GM12878 (cell line): ENCODE results near the gene EPHA5. TPM values are rescaled to one million over a fixed set of nuclear protein-coding genes. Genes with fewer than 3 reads are reported as not detected.

Experiments used
- ATAC-seq: fragments of 200-7000 bp; cut with Tn5 transposase; 3 replicates; pipeline ENCODE4 v1.9.1; 2020; ENCODE audit warnings: mild to moderate bottlenecking, moderate library complexity
- BruUV-seq: library from RNA; stranded (reverse); fragments of 400-500 nt; replicated peaks from 2 replicates; lab custom pipeline; 2021; lab: Mats Ljungman, UMichigan
- CTCF ChIA-PET: fragments of 300-600 bp; sonication (Branson Sonifier 250); formaldehyde crosslinking; extraction: SDS; loops from one replicate; lab custom pipeline; 2021; ENCODE audit warnings: inconsistent platforms; lab: Yijun Ruan, JAX
- POLR2A ChIA-PET: fragments of 350-600 bp; formaldehyde crosslinking; extraction: SDS; loops from one replicate; lab custom pipeline; 2021; ENCODE audit warnings: inconsistent platforms; lab: Charles Lee
- RAD21 ChIA-PET: fragments of 300-600 bp; sonication (Branson Sonifier 250); formaldehyde crosslinking; loops from one replicate; lab custom pipeline; 2023; ENCODE audit warnings: antibody characterized with exemption; ENCODE audit not compliant: unreplicated experiment; lab: Charles Lee
- SMC1A ChIA-PET: fragments of 300-600 bp; sonication (Branson Sonifier 250); formaldehyde crosslinking; loops from one replicate; lab custom pipeline; 2023; ENCODE audit not compliant: unreplicated experiment, uncharacterized antibody; lab: Charles Lee
- DNase-seq: peaks from one replicate; pipeline ENCODE4 v3.0.0-alpha.2; 2011; ENCODE audit warnings: low read depth, low spot score
- FAIRE-seq: peaks from 3 replicates; lab custom pipeline; 2011; peaks lifted over from hg19 to GRCh38; lab: Jason Lieb, UNC
- H2AFZ ChIP-seq: 2 replicates; pipeline ENCODE4 v1.6.0; 2011; ENCODE audit warnings: low read depth, low read length, control low read depth; ENCODE audit not compliant: control insufficient read depth
- H3K27ac ChIP-seq: 2 replicates; pipeline ENCODE4 v1.5.1; 2011; ENCODE audit warnings: control low read depth; ENCODE audit not compliant: control insufficient read depth, insufficient read depth
- H3K27me3 ChIP-seq, 2 experiments: replicated peaks in 1 of 2; 2 replicates each; pipeline versions ENCODE4 v1.6.0 to v1.6.1; 2011; ENCODE audit warnings: low read length in 1 of 2; ENCODE audit not compliant: control insufficient read depth in 2 of 2, insufficient read depth in 2 of 2
- H3K36me3 ChIP-seq, 2 experiments: 2 replicates each; pipeline ENCODE4 v1.5.1; 2011; ENCODE audit warnings: low read length in 1 of 2; ENCODE audit not compliant: control insufficient read depth in 2 of 2, insufficient read depth in 2 of 2
- H3K4me1 ChIP-seq: 2 replicates; pipeline ENCODE4 v1.6.1; 2011; ENCODE audit warnings: mild to moderate bottlenecking, low read length, moderate library complexity, mixed read lengths; ENCODE audit not compliant: control insufficient read depth, insufficient read depth
- H3K4me2 ChIP-seq: 2 replicates; pipeline ENCODE4 v1.6.0; 2011; ENCODE audit warnings: control low read depth; ENCODE audit not compliant: control insufficient read depth, insufficient read depth
- H3K4me3 ChIP-seq: fragments of 200-600 bp; sonication (generic); 2 replicates; pipeline ENCODE4 v1.5.1; 2016
- H3K79me2 ChIP-seq: 2 replicates; pipeline ENCODE4 v1.6.0; 2011; ENCODE audit warnings: low read length; ENCODE audit not compliant: control insufficient read depth, insufficient read depth
- H3K9ac ChIP-seq: 2 replicates; pipeline ENCODE4 v1.8.0; 2011; ENCODE audit warnings: low read length, control low read depth, mixed read lengths; ENCODE audit not compliant: control insufficient read depth, insufficient read depth
- H3K9me3 ChIP-seq: replicated peaks from 3 replicates; pipeline ENCODE4 v1.5.1; 2011; ENCODE audit warnings: mild to moderate bottlenecking, low read length; ENCODE audit not compliant: control insufficient read depth, insufficient read depth
- H4K20me1 ChIP-seq: 2 replicates; pipeline ENCODE4 v1.6.0; 2011; ENCODE audit not compliant: control insufficient read depth, insufficient read depth
- DPF2 ChIP-seq: fragments of 450-650 bp; IDR thresholded peaks from 2 replicates; pipeline ENCODE4 v1.6.1; 2017; ENCODE audit warnings: mild to moderate bottlenecking
- FOXM1 ChIP-seq: IDR thresholded peaks from 2 replicates; pipeline ENCODE4 v1.6.1; 2012; ENCODE audit warnings: low read depth, mild to moderate bottlenecking, inconsistent platforms, low read length, moderate library complexity
- JUND ChIP-seq: IDR thresholded peaks from 2 replicates; pipeline ENCODE4 v1.6.1; 2012; ENCODE audit warnings: low read depth, mild to moderate bottlenecking, low read length, improper control_type of control experiment, moderate library complexity
- MEF2A ChIP-seq: IDR thresholded peaks from 2 replicates; pipeline ENCODE4 v1.6.1; 2011; ENCODE audit warnings: low read depth, mild to moderate bottlenecking, low read length, moderate library complexity; ENCODE audit not compliant: insufficient read depth
- MTA3 ChIP-seq: IDR thresholded peaks from 2 replicates; pipeline ENCODE4 v1.6.1; 2012; ENCODE audit warnings: low read length, inconsistent platforms, borderline replicate concordance
- MXI1 ChIP-seq: fragments of 150-350 bp; IDR thresholded peaks from 2 replicates; pipeline ENCODE4 v1.6.1; 2011; ENCODE audit warnings: low read depth, mild to moderate bottlenecking, inconsistent platforms, low read length, improper control_type of control experiment
- SMC3 ChIP-seq: IDR thresholded peaks from 2 replicates; pipeline ENCODE4 v1.6.1; 2011; ENCODE audit warnings: low read length, improper control_type of control experiment, borderline replicate concordance
- WGBS: methylation state at CpG from one replicate; pipeline ENCODE4 v1.1.6; 2016; ENCODE audit warnings: low lambda C conversion rate; ENCODE audit not compliant: insufficient replicate concordance, insufficient coverage; ENCODE audit errors: missing lambda C conversion rate; 5-methylcytosine and 5-hydroxymethylcytosine counted together
- in situ Hi-C: fragments of 300-500 bp; cut with MboI; formaldehyde crosslinking; loops from 9 replicates; pipeline ENCODE4 v1.14.3; 2018; ENCODE audit warnings: mixed read lengths
- intact Hi-C: fragments of 100-400 bp; cut with micrococcal nuclease; formaldehyde crosslinking; loops from one replicate; pipeline ENCODE4 v1.14.2; 2022; ENCODE audit not compliant: unreplicated experiment
- polyA plus RNA-seq, 11 experiments: library from polyadenylated mRNA; depleted of rRNA in 4 of 11; unstranded in 6 of 11; stranded (reverse) in 5 of 11; fragments of >200 nt; fragmentation: Nextera tagmentation in 4 of 11; fragmentation: Illumina TruSeq in 1 of 11; extraction: Ambion mirVana in 4 of 11; extraction: Trizol in 1 of 11; gene quantifications; 1 replicate in 1 of 11; 2 replicates in 10 of 11; pipeline versions ENCODE4 v1.2.1 to v1.2.3, GENCODE V29; 2011 to 2016; ENCODE audit warnings: inconsistent platforms in 2 of 11, missing spikeins in 2 of 11, low read depth in 1 of 11
- total RNA-seq, 4 experiments: library from RNA; depleted of rRNA in 3 of 4; stranded (reverse); fragments of >200 nt in 3 of 4; fragmentation: Illumina TruSeq in 1 of 4; extraction: Trizol in 1 of 4; gene quantifications; 2 replicates each; pipeline versions ENCODE4 v1.2.1 to v1.2.3, GENCODE V29; 2013 to 2021
- TF ChIP-seq, protein P1 (sequence below): fragments of 450-650 bp; IDR thresholded peaks from 2 replicates; pipeline ENCODE4 v1.6.1; 2018; ENCODE audit warnings: mild to moderate bottlenecking, low read depth, moderate library complexity; ENCODE audit not compliant: partially characterized antibody
- TF ChIP-seq, protein P2 (sequence below): fragments of 450-650 bp; IDR thresholded peaks from 2 replicates; pipeline ENCODE4 v1.6.1; 2017; ENCODE audit warnings: mild to moderate bottlenecking, moderate library complexity

The EPHA5 gene
- total and polyA plus RNA-seq, 10 of the 15 experiments (the other 5 are each of a cell fraction or from before 2014, with no cell fraction given), result not detected

DNA sequence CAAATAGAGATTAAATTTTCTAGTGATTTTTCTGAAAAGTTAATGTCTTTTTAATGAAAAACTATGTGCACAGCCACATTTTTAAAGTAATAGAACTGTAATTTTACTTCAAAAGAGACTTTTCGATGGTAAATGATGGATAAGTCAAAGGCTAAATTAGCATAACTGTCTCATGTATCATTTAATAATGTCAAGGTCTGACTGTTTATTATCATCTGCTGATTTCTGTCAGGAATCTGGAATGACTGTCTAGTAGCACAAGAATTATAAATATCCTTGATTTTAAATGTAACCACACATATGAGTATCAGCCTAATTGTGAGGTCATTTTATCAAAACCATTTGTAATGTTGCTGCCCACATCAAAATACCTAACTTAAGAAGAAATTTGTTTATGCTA lies 333.8 kb downstream of the EPHA5 start:
- no peak overlapping the region for H3K27ac ChIP-seq
- BruUV-seq, result no TSS peak
- ChIA-PET CTCF (no interaction called here), SMC1A (no interaction called here), POLR2A (no interaction called here), RAD21 (no interaction called here)
- FAIRE-seq (no peak), ATAC-seq (no peak), DNase-seq (no peak)
- in situ Hi-C loops (no loop called here), intact Hi-C loops (no loop called here)
- no peaks in the 10 kb centered on the region for H3K79me2 ChIP-seq
- H3K27me3 ChIP-seq, result no peaks in the 10 kb centered on the region
- no peaks in the 10 kb centered on the region for H3K36me3 ChIP-seq
- TF ChIP-seq MTA3 (no peak), MXI1 (no peak), JUND (no peak), DPF2 (no peak), MEF2A (no peak), SMC3 (no peak), FOXM1 (no peak)
- TF ChIP-seq, protein P1, sequence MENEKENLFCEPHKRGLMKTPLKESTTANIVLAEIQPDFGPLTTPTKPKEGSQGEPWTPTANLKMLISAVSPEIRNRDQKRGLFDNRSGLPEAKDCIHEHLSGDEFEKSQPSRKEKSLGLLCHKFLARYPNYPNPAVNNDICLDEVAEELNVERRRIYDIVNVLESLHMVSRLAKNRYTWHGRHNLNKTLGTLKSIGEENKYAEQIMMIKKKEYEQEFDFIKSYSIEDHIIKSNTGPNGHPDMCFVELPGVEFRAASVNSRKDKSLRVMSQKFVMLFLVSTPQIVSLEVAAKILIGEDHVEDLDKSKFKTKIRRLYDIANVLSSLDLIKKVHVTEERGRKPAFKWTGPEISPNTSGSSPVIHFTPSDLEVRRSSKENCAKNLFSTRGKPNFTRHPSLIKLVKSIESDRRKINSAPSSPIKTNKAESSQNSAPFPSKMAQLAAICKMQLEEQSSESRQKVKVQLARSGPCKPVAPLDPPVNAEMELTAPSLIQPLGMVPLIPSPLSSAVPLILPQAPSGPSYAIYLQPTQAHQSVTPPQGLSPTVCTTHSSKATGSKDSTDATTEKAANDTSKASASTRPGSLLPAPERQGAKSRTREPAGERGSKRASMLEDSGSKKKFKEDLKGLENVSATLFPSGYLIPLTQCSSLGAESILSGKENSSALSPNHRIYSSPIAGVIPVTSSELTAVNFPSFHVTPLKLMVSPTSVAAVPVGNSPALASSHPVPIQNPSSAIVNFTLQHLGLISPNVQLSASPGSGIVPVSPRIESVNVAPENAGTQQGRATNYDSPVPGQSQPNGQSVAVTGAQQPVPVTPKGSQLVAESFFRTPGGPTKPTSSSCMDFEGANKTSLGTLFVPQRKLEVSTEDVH, result no peak
- TF ChIP-seq, protein P2, sequence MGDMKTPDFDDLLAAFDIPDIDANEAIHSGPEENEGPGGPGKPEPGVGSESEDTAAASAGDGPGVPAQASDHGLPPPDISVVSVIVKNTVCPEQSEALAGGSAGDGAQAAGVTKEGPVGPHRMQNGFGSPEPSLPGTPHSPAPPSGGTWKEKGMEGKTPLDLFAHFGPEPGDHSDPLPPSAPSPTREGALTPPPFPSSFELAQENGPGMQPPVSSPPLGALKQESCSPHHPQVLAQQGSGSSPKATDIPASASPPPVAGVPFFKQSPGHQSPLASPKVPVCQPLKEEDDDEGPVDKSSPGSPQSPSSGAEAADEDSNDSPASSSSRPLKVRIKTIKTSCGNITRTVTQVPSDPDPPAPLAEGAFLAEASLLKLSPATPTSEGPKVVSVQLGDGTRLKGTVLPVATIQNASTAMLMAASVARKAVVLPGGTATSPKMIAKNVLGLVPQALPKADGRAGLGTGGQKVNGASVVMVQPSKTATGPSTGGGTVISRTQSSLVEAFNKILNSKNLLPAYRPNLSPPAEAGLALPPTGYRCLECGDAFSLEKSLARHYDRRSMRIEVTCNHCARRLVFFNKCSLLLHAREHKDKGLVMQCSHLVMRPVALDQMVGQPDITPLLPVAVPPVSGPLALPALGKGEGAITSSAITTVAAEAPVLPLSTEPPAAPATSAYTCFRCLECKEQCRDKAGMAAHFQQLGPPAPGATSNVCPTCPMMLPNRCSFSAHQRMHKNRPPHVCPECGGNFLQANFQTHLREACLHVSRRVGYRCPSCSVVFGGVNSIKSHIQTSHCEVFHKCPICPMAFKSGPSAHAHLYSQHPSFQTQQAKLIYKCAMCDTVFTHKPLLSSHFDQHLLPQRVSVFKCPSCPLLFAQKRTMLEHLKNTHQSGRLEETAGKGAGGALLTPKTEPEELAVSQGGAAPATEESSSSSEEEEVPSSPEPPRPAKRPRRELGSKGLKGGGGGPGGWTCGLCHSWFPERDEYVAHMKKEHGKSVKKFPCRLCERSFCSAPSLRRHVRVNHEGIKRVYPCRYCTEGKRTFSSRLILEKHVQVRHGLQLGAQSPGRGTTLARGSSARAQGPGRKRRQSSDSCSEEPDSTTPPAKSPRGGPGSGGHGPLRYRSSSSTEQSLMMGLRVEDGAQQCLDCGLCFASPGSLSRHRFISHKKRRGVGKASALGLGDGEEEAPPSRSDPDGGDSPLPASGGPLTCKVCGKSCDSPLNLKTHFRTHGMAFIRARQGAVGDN, result no peak
- 0% methylated on average over 1 of the region's 1 CpG for WGBS
- no peaks in the 10 kb centered on the region for H4K20me1 ChIP-seq
- no peaks in the 10 kb centered on the region for H3K9me3 ChIP-seq
- H2AFZ ChIP-seq, result no peak overlapping the region
- H3K9ac ChIP-seq, result no peak overlapping the region
- H3K4me3 ChIP-seq, result no peak overlapping the region
- H3K4me2 ChIP-seq, result no peak overlapping the region
- no peaks in the 10 kb centered on the region for H3K4me1 ChIP-seq
